AG09309 (cell line): Measurements from ENCODE around the gene DHRS13.
A peak's percentile ranks its signal among the peaks of the same experiment; 100 is the strongest.

Experiments
- DNase-seq: peaks from one replicate; pipeline ENCODE4 v3.0.0-alpha.2; 2010; ENCODE audit warnings: low read depth
- H3K4me3 ChIP-seq: 2 replicates; pipeline ENCODE4 v1.5.1; 2011; ENCODE audit warnings: mild to moderate bottlenecking, low read depth, low read length, moderate library complexity; ENCODE audit not compliant: control insufficient read depth
- CTCF ChIP-seq: IDR thresholded peaks from 2 replicates; pipeline ENCODE4 v1.5.1; 2011; ENCODE audit warnings: mild to moderate bottlenecking, low read depth, low read length, inconsistent platforms; ENCODE audit not compliant: insufficient read depth, control insufficient read depth; ENCODE audit errors: missing control alignments

DHRS13 gene

GRCh38 chr17:28949185-28950016 lies 46.5 kb upstream of the DHRS13 start:
- H3K4me3 ChIP-seq, result peak overlapping the region; percentile 93
- DNase-seq, result no peak
- no peak for TF ChIP-seq CTCF

GRCh38 chr17:28948873-28949184 lies 46.0 kb upstream of the DHRS13 start:
- peak overlapping the region; percentile 93 for H3K4me3 ChIP-seq
- DNase-seq, result no peak
- no peak for TF ChIP-seq CTCF

- peak overlapping the region; percentile 93 for H3K4me3 ChIP-seq
- DNase-seq, result no peak
- no peak for TF ChIP-seq CTCF
These were observed 45.5 kb upstream of the DHRS13 start for GRCh38 chr17:28948342-28948741.

GRCh38 chr17:28947639-28948038 lies 44.8 kb upstream of the DHRS13 start:
- DNase-seq, result no peak
- no peak for TF ChIP-seq CTCF
- H3K4me3 ChIP-seq, result no peak overlapping the region

- TF ChIP-seq CTCF, result no peak
- no peak overlapping the region for H3K4me3 ChIP-seq
- DNase-seq, result peak; percentile 78
These were observed 43.4 kb upstream of the DHRS13 start for GRCh38 chr17:28946239-28946638.

GRCh38 chr17:28944862-28945741 lies 42.2 kb upstream of the DHRS13 start:
- DNase-seq, result no peak
- no peak for TF ChIP-seq CTCF
- H3K4me3 ChIP-seq, result no peak overlapping the region
